CD14-positive monocyte (primary cell): ENCODE data around the gene RREB1. TPM values are rescaled to one million over a fixed set of nuclear protein-coding genes. Genes with fewer than 3 reads are reported as not detected.

Experiments used
- DNase-seq, 3 donors: peaks; one replicate each; pipeline ENCODE4 v3.0.0-alpha.2; 2011 to 2022
- H2AFZ ChIP-seq: 2 replicates; pipeline ENCODE4 v1.6.0; 2012; ENCODE audit warnings: mild to moderate bottlenecking, low read depth, low read length, inconsistent platforms; ENCODE audit not compliant: insufficient read depth, poor library complexity, severe bottlenecking
- H3K27ac ChIP-seq, 2 donors: 1 replicate in 1 of 2; 2 replicates in 1 of 2; pipeline ENCODE4 v1.5.1; 2012 to 2013; ENCODE audit warnings: low read length in 2 of 2, control low read depth in 1 of 2, inconsistent platforms in 1 of 2, low read depth in 1 of 2, mild to moderate bottlenecking in 1 of 2
- H3K27me3 ChIP-seq, 2 donors: one replicate each; pipeline versions ENCODE4 v1.6.0 to v1.6.1; 2011 to 2013; ENCODE audit warnings: low read length in 2 of 2; ENCODE audit not compliant: control insufficient read depth in 2 of 2, insufficient read depth in 2 of 2
- H3K36me3 ChIP-seq, 2 donors: replicated peaks in 1 of 2; 1 replicate in 1 of 2; 2 replicates in 1 of 2; pipeline versions ENCODE4 v1.5.1 to v1.6.1; 2012 to 2013; ENCODE audit warnings: low read length in 2 of 2, control low read depth in 1 of 2, inconsistent platforms in 1 of 2, mild to moderate bottlenecking in 1 of 2; ENCODE audit not compliant: insufficient read depth in 2 of 2, control insufficient read depth in 1 of 2
- H3K4me1 ChIP-seq, 2 donors: 1 replicate in 1 of 2; 2 replicates in 1 of 2; pipeline versions ENCODE4 v1.5.1 to v1.6.1; 2012 to 2013; ENCODE audit warnings: low read length in 2 of 2, control low read depth in 1 of 2, inconsistent platforms in 1 of 2, mild to moderate bottlenecking in 1 of 2, moderate library complexity in 1 of 2; ENCODE audit not compliant: insufficient read depth in 2 of 2, control insufficient read depth in 1 of 2
- H3K4me2 ChIP-seq: replicated peaks from 2 replicates; pipeline ENCODE3; 2012; ENCODE audit warnings: low read length, moderate library complexity, mild to moderate bottlenecking; ENCODE audit not compliant: poor library complexity, severe bottlenecking; ENCODE audit errors: extremely low read depth
- H3K4me3 ChIP-seq, 3 experiments: fragments of 200-600 bp in 1 of 3; sonication (generic) in 1 of 3; replicated peaks in 1 of 3; 1 replicate in 2 of 3; 2 replicates in 1 of 3; pipeline ENCODE4 v1.5.1; 2011 to 2013; ENCODE audit warnings: low read length in 3 of 3, mild to moderate bottlenecking in 3 of 3, control low read depth in 2 of 3, low read depth in 2 of 3, inconsistent platforms in 1 of 3, moderate library complexity in 1 of 3
- H3K79me2 ChIP-seq: 2 replicates; pipeline ENCODE4 v1.6.0; 2012; ENCODE audit warnings: mild to moderate bottlenecking, control low read depth, inconsistent platforms, low read length, moderate library complexity; ENCODE audit not compliant: insufficient read depth
- H3K9ac ChIP-seq: 2 replicates; pipeline ENCODE4 v1.6.0; 2017; ENCODE audit warnings: low read length, mild to moderate bottlenecking; ENCODE audit not compliant: insufficient read depth, poor library complexity, severe bottlenecking
- H3K9me3 ChIP-seq, 2 donors: replicated peaks in 1 of 2; 1 replicate in 1 of 2; 2 replicates in 1 of 2; pipeline versions ENCODE4 v1.5.1 to v1.6.1; 2012 to 2013; ENCODE audit warnings: low read length in 2 of 2, control low read depth in 1 of 2; ENCODE audit not compliant: control insufficient read depth in 1 of 2, insufficient read depth in 1 of 2
- H4K20me1 ChIP-seq: 2 replicates; pipeline ENCODE4 v1.6.0; 2012; ENCODE audit warnings: mild to moderate bottlenecking, low read length, control low read depth, moderate library complexity; ENCODE audit not compliant: insufficient read depth
- H3K27ac Mint-ChIP-seq, 7 donors: one replicate each; pipeline ENCODE4 v1.8.0; 2020; ENCODE audit warnings: mild to moderate bottlenecking in 7 of 7, mixed read lengths in 7 of 7, moderate library complexity in 6 of 7, inconsistent platforms in 2 of 7
- H3K27me3 Mint-ChIP-seq, 3 donors: one replicate each; pipeline ENCODE4 v1.8.0; 2021 to 2022; ENCODE audit warnings: low read depth in 3 of 3, mild to moderate bottlenecking in 3 of 3, mixed read lengths in 3 of 3, moderate library complexity in 3 of 3, inconsistent platforms in 1 of 3
- H3K36me3 Mint-ChIP-seq, 2 donors: one replicate each; pipeline ENCODE4 v1.8.0; 2020; ENCODE audit warnings: mixed read lengths in 2 of 2, inconsistent platforms in 1 of 2, mild to moderate bottlenecking in 1 of 2
- H3K4me1 Mint-ChIP-seq: one replicate; pipeline ENCODE4 v1.8.0; 2020; ENCODE audit warnings: mild to moderate bottlenecking, mixed read lengths
- H3K4me3 Mint-ChIP-seq, 2 donors: one replicate each; pipeline ENCODE4 v1.8.0; 2020; ENCODE audit warnings: mild to moderate bottlenecking in 2 of 2, mixed read lengths in 2 of 2, moderate library complexity in 1 of 2
- H3K9me3 Mint-ChIP-seq, 7 donors: one replicate each; pipeline ENCODE4 v1.8.0; 2020 to 2022; ENCODE audit warnings: mixed read lengths in 7 of 7, mild to moderate bottlenecking in 6 of 7, moderate library complexity in 6 of 7, inconsistent platforms in 2 of 7
- WGBS: methylation state at CpG from one replicate; pipeline ENCODE4 v1.1.5; 2013; ENCODE audit warnings: missing lambda C conversion rate; ENCODE audit not compliant: insufficient coverage; 5-methylcytosine and 5-hydroxymethylcytosine counted together
- intact Hi-C, 2 donors: fragments of 100-400 bp; cut with micrococcal nuclease; formaldehyde crosslinking; loops; one replicate each; pipeline versions ENCODE4 v1.15.0 to v1.15.1; 2023
- polyA plus RNA-seq, 3 donors: library from polyadenylated mRNA; depleted of rRNA in 1 of 3; unstranded in 2 of 3; stranded (reverse) in 1 of 3; fragments of 300-500 nt in 2 of 3; fragments of >200 nt in 1 of 3; fragmentation: Illumina TruSeq in 2 of 3; gene quantifications; 1 replicate in 2 of 3; 2 replicates in 1 of 3; pipeline ENCODE4 v1.2.3, GENCODE V29; 2012 to 2021
- TF ChIP-seq, protein P1 (sequence below): fragments of 200-600 bp; IDR thresholded peaks from one replicate; pipeline ENCODE4 v1.8.0; 2022; ENCODE audit warnings: antibody characterized with exemption, mild to moderate bottlenecking

The RREB1 gene
- polyA plus RNA-seq, 3 donors, result 2.1 to 15.3 (median 5.6) TPM

GRCh38 chr6:7101290-7101689 lies 6.5 kb upstream of the RREB1 start:
- no peak overlapping the region for H3K9ac ChIP-seq
- DNase-seq, result no peak
- Mint-ChIP-seq H3K4me3 (no peak overlapping the region), H3K36me3 (peaks cover 0 to 1% of the 10 kb centered on the region in 2 donors), H3K9me3 (no peaks in the 10 kb centered on the region), H3K4me1 (peaks cover 20% of the 10 kb centered on the region), H3K27ac (no peak overlapping the region), H3K27me3 (peaks cover 0 to 2% (median 0%) of the 10 kb centered on the region in 3 donors)
- no peaks in the 10 kb centered on the region for H4K20me1 ChIP-seq
- H2AFZ ChIP-seq, result no peak overlapping the region
- TF ChIP-seq, protein P1, sequence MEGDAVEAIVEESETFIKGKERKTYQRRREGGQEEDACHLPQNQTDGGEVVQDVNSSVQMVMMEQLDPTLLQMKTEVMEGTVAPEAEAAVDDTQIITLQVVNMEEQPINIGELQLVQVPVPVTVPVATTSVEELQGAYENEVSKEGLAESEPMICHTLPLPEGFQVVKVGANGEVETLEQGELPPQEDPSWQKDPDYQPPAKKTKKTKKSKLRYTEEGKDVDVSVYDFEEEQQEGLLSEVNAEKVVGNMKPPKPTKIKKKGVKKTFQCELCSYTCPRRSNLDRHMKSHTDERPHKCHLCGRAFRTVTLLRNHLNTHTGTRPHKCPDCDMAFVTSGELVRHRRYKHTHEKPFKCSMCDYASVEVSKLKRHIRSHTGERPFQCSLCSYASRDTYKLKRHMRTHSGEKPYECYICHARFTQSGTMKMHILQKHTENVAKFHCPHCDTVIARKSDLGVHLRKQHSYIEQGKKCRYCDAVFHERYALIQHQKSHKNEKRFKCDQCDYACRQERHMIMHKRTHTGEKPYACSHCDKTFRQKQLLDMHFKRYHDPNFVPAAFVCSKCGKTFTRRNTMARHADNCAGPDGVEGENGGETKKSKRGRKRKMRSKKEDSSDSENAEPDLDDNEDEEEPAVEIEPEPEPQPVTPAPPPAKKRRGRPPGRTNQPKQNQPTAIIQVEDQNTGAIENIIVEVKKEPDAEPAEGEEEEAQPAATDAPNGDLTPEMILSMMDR, result no peak
- no peaks in the 10 kb centered on the region for H3K9me3 ChIP-seq
- no peak overlapping the region for H3K4me3 ChIP-seq
- H3K79me2 ChIP-seq, result no peaks in the 10 kb centered on the region
- no peak overlapping the region for H3K4me2 ChIP-seq
- 93% methylated on average over 4 of the region's 8 CpGs for WGBS
- H3K36me3 ChIP-seq, result no peaks in the 10 kb centered on the region
- intact Hi-C loops, result loop anchor here in 1 of 2 donors (10.0 kb wide), 1 partner anchor 84 kb away; no protein-coding TSS in a partner anchor
- no peaks in the 10 kb centered on the region for H3K27me3 ChIP-seq
- no peak overlapping the region for H3K27ac ChIP-seq
- H3K4me1 ChIP-seq, result peaks cover 10 to 12% of the 10 kb centered on the region in 2 donors

DNA sequence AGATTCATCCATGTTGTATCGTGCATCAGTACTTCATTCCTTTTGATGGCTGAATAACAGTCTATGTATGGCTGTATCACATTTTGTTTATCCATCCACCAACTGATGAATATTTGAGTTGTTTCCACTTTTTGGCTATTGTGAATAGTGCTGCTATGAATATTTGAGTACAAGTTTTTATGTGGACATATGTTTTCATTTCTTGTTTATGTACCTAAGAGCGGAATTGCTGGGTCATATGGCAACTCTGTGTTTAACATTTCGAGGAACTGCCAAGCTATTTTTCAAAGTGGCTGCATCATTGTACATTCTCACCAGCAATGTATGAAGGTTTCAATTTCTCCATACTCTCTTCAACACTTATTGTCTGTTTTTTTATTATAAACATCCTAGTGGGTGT lies 3.0 kb upstream of the RREB1 start:
- no peaks in the 10 kb centered on the region for H3K36me3 ChIP-seq
- H3K27me3 ChIP-seq, result no peaks in the 10 kb centered on the region
- Mint-ChIP-seq H3K27ac (no peak overlapping the region), H3K36me3 (peaks cover 0 to 3% of the 10 kb centered on the region in 2 donors), H3K9me3 (no peaks in the 10 kb centered on the region), H3K4me1 (peaks cover 23% of the 10 kb centered on the region), H3K27me3 (no peaks in the 10 kb centered on the region), H3K4me3 (no peak overlapping the region)
- whole genome bisulfite sequencing, result no CpG with 5 or more reads among the region's 3 CpGs
- no peaks in the 10 kb centered on the region for H3K9me3 ChIP-seq
- H3K4me2 ChIP-seq, result no peak overlapping the region
- H3K4me3 ChIP-seq, result no peak overlapping the region
- peaks cover 17 to 25% of the 10 kb centered on the region in 2 donors for H3K4me1 ChIP-seq
- no peak overlapping the region for H3K9ac ChIP-seq
- no peak for DNase-seq
- intact Hi-C loops, result loop anchor here (5.0 to 10.0 kb wide), 5 partner anchors 38 to 98 kb away; no protein-coding TSS in a partner anchor
- H2AFZ ChIP-seq, result no peak overlapping the region
- TF ChIP-seq, protein P1, result no peak
- H3K79me2 ChIP-seq, result peaks cover 27% of the 10 kb centered on the region
- no peak overlapping the region for H3K27ac ChIP-seq
- H4K20me1 ChIP-seq, result peaks cover under 1% of the 10 kb centered on the region
